Measurements from ENCODE around the gene CD2. TPM values are rescaled to one million over a fixed set of nuclear protein-coding genes. Genes with fewer than 3 reads are reported as not detected.

CD2 gene
- total and polyA plus RNA-seq, 2 of the 8 experiments (the other 6 are each of a cell fraction or from before 2014, with no cell fraction given), result not detected

GRCh38 chr1:116808848-116809508, 54.7 kb downstream of the CD2 start:
- no peak overlapping the region for H2AK5ac ChIP-seq (ENCODE audit: low read depth, low read length)
- no peak overlapping the region for H4K91ac ChIP-seq (replicated peaks; ENCODE audit: insufficient read length, low read length)
- no peak overlapping the region for H2BK20ac ChIP-seq (ENCODE audit: low read length)
- H3K27ac ChIP-seq (ENCODE audit: low read depth, low read length), result no peak overlapping the region
- no peak overlapping the region for H2BK15ac ChIP-seq (ENCODE audit: low read length)
- H4K20me1 ChIP-seq (replicated peaks in 1 of 2; ENCODE audit: control insufficient read depth in 1 of 2, insufficient read depth in 2 of 2, low read length in 2 of 2), result no peaks in the 10 kb centered on the region
- no peak overlapping the region for H3K4me2 ChIP-seq (ENCODE audit: insufficient read depth in 1 of 2, low read depth in 2 of 2, low read length in 2 of 2)
- no peak overlapping the region for H2BK12ac ChIP-seq (ENCODE audit: low read depth, low read length)
- no peak overlapping the region for H2BK5ac ChIP-seq (ENCODE audit: low read depth, low read length)
- 0 out of 2 replicates have a peak overlapping the region, but pooled peaks have one; percentile 15 for H2AFZ ChIP-seq (ENCODE audit: low read length)
- H3K4me1 ChIP-seq (replicated peaks in 1 of 4; ENCODE audit: control insufficient read depth in 3 of 4, insufficient read depth in 4 of 4, low read length in 3 of 4), result peaks cover 0 to 7% (median 0%) of the 10 kb centered on the region in 4 experiments; a peak in 4 of 7 replicates
- WGBS, 2 experiments (ENCODE audit: extremely low coverage in 1 of 2, insufficient coverage in 1 of 2, insufficient read length in 1 of 2, insufficient replicate concordance in 2 of 2, low coverage in 1 of 2, low lambda C conversion rate in 2 of 2, missing lambda C conversion rate in 1 of 2), result 91% methylated on average over 14 of the region's 14 CpGs; no CpG with 5 or more reads in 1 of the 2 experiments
- no peak overlapping the region for H4K8ac ChIP-seq (ENCODE audit: extremely low read depth, insufficient read depth, low read length)
- POLR2A ChIA-PET (ENCODE audit: partially characterized antibody), result no interaction called here
- no peak overlapping the region for H2BK120ac ChIP-seq (replicated peaks; ENCODE audit: low read depth, low read length)
- no peak overlapping the region for H3K14ac ChIP-seq (ENCODE audit: insufficient read length)
- no peak overlapping the region for H3K4me3 ChIP-seq (ENCODE audit: extremely low read depth in 1 of 4, insufficient read depth in 2 of 4, low read depth in 3 of 4, low read length in 4 of 4)
- H3K23me2 ChIP-seq (ENCODE audit: low read depth, low read length), result no peaks in the 10 kb centered on the region
- H4K5ac ChIP-seq (ENCODE audit: insufficient read length, low read depth, low read length), result no peak overlapping the region
- H3K36me3 ChIP-seq (ENCODE audit: control insufficient read depth in 2 of 4, insufficient read depth in 4 of 4, low read length in 3 of 4), result no peaks in the 10 kb centered on the region
- H3K18ac ChIP-seq (ENCODE audit: extremely low read depth, low read length), result no peak overlapping the region
- no peak overlapping the region for H3K4ac ChIP-seq (replicated peaks; ENCODE audit: insufficient read length, low read depth, low read length)
- H3K79me1 ChIP-seq (ENCODE audit: low read depth, low read length), result no peaks in the 10 kb centered on the region
- no peaks in the 10 kb centered on the region for H3K79me2 ChIP-seq (ENCODE audit: control insufficient read depth in 1 of 2, insufficient read depth in 2 of 2, low read length in 2 of 2)
- H3K27me3 ChIP-seq (replicated peaks in 1 of 4; ENCODE audit: control insufficient read depth in 3 of 4, extremely low read depth in 1 of 4, insufficient read depth in 3 of 4, low read length in 3 of 4), result no peaks in the 10 kb centered on the region
- FAIRE-seq (no peak), DNase-seq (ENCODE audit: low read depth in 1 of 2, low spot score in 2 of 2) (no peak)
- CTCF ChIA-PET (ENCODE audit: partially characterized antibody), result interaction anchor here (0.6 to 2.8 kb wide), 5 partner anchors 9 to 181 kb away, joined by 3 to 10 read pairs (median 5); no protein-coding TSS in a partner anchor
- H3K23ac ChIP-seq (ENCODE audit: insufficient read length), result no peak overlapping the region
- no peak overlapping the region for H3K9ac ChIP-seq (replicated peaks in 1 of 4; ENCODE audit: extremely low read depth in 1 of 4, low read depth in 3 of 4, low read length in 3 of 4)
- H3K56ac ChIP-seq (replicated peaks; ENCODE audit: insufficient read length, low read depth, low read length), result no peak overlapping the region
- H3K9me3 ChIP-seq (ENCODE audit: insufficient read depth in 2 of 2, low read depth in 1 of 2, low read length in 1 of 2), result peaks cover 0 to 4% of the 10 kb centered on the region in 2 experiments; a peak in 1 of 4 replicates
- TF ChIP-seq RFX5 (IDR thresholded peaks at IDR 0.05; ENCODE audit: borderline replicate concordance, low read depth, low read length), result no peak
- no peak for TF ChIP-seq ZNF274 (IDR thresholded peaks at IDR 0.05; ENCODE audit: borderline replicate concordance, extremely low read depth, low read length)
- no peak for TF ChIP-seq HDAC6 (IDR thresholded peaks at IDR 0.05; ENCODE audit: low read depth, low read length)
- no peak for TF ChIP-seq YY1 (IDR thresholded peaks at IDR 0.05; ENCODE audit: low read depth, low read length)
- TF ChIP-seq CHD1 (IDR thresholded peaks at IDR 0.05; ENCODE audit: low read depth, low read length), result no peak
- TF ChIP-seq SP4 (IDR thresholded peaks at IDR 0.05; ENCODE audit: low read length), result no peak
- no peak for TF ChIP-seq NRF1 (IDR thresholded peaks at IDR 0.05; ENCODE audit: low read depth, low read length)
- no peak for TF ChIP-seq ATF3 (IDR thresholded peaks at IDR 0.05; ENCODE audit: insufficient read depth, low read depth, low read length)
- TF ChIP-seq JUN (IDR thresholded peaks at IDR 0.05; ENCODE audit: low read depth, low read length), result no peak
- no peak for TF ChIP-seq SP2 (IDR thresholded peaks at IDR 0.05; ENCODE audit: low read length)
- TF ChIP-seq POLR2A (IDR thresholded peaks at IDR 0.05; ENCODE audit: control extremely low read depth in 1 of 2, low read depth in 2 of 2, low read length in 2 of 2), result no peak
- no peak for TF ChIP-seq RAD21 (IDR thresholded peaks at IDR 0.05 in 1 of 2, conservative IDR thresholded peaks at IDR 0.05 in 1 of 2; ENCODE audit: low read depth in 2 of 2, low read length in 2 of 2)
- no peak for TF ChIP-seq SIN3A (conservative IDR thresholded peaks at IDR 0.05 in 1 of 2, IDR thresholded peaks at IDR 0.05 in 1 of 2; ENCODE audit: low read depth in 1 of 2, low read length in 2 of 2)

All from H1 (cell line).